Measurements from ENCODE around the gene CACNB2.

DNA sequence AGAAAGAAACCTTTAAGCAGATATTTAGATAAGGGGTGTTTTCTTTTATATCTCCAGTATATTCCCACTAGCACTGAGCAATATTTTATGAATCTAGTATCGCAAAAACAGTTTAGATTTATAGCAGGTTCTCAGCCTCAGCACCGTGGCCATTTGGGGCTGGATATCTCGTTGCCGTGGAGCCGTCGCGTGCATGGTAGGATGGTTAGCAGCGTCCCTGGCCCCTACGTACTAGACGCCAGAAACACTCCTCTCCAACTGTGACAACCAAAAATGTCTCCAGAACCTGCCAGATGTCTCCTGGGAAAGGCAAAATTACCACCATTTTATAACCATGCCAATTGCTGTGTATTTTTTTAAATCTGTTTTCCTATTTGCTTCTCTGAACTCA, 172.9 kb downstream of the CACNB2 start:
- TF ChIP-seq CTCF (IDR thresholded peaks at IDR 0.05; ENCODE audit: low read depth, low read length, poor library complexity, severe bottlenecking) = peak; percentile 7
- no peak for TF ChIP-seq EZH2phosphoT487 (IDR thresholded peaks at IDR 0.05; ENCODE audit: borderline replicate concordance, low read length)

Measured in DOHH2 (cell line).